Measurements from ENCODE around the gene KRTAP15-1.

DNA sequence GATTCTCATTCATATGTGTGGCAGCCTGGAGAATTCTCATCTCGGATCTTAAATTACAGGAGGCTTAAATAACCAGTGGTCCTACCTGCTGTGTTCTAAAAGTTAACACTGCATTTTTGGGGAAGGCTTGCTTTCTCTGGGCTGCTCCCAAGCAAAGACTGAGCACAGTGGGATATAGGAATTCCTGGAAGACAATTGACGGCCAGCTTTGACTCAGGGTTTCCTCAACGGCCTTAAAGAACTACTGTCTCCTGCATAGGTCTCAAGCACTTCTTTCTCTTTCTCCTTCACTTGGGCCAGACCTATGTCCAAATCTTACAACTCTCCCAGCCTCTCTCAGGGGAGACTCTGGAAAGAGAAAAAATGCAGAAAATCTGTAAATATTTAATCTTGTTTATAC lies 13.3 kb upstream of the KRTAP15-1 start:
- no peak for TF ChIP-seq POLR2AphosphoS5 (IDR thresholded peaks at IDR 0.05)
- no peak for TF ChIP-seq POLR2A (IDR thresholded peaks at IDR 0.05)

Data from breast epithelium (tissue), 3 donors.